GM12891 (cell line): ENCODE results near the gene ZNF688.

Experiments used
- PAX5 ChIP-seq: IDR thresholded peaks from 2 replicates; pipeline ENCODE4 v1.6.1; 2011; ENCODE audit warnings: low read length, moderate library complexity, mild to moderate bottlenecking; ENCODE audit not compliant: insufficient read depth, severe bottlenecking
- POLR2A ChIP-seq: IDR thresholded peaks from 2 replicates; pipeline ENCODE4 v1.6.1; 2011; ENCODE audit warnings: low read depth, low read length, control low read depth
- POLR2AphosphoS5 ChIP-seq: IDR thresholded peaks from 2 replicates; pipeline ENCODE4 v1.6.1; 2011; ENCODE audit warnings: low read depth, low read length, control low read depth
- POU2F2 ChIP-seq: IDR thresholded peaks from 2 replicates; pipeline ENCODE4 v1.6.1; 2011; ENCODE audit warnings: low read depth, mild to moderate bottlenecking, control low read depth, low read length, moderate library complexity
- SPI1 ChIP-seq: IDR thresholded peaks from 2 replicates; pipeline ENCODE4 v1.6.1; 2011; ENCODE audit warnings: low read depth, low read length, control low read depth
- TAF1 ChIP-seq: IDR thresholded peaks from 2 replicates; pipeline ENCODE4 v1.6.1; 2011; ENCODE audit warnings: low read depth, low read length, control low read depth

DNA sequence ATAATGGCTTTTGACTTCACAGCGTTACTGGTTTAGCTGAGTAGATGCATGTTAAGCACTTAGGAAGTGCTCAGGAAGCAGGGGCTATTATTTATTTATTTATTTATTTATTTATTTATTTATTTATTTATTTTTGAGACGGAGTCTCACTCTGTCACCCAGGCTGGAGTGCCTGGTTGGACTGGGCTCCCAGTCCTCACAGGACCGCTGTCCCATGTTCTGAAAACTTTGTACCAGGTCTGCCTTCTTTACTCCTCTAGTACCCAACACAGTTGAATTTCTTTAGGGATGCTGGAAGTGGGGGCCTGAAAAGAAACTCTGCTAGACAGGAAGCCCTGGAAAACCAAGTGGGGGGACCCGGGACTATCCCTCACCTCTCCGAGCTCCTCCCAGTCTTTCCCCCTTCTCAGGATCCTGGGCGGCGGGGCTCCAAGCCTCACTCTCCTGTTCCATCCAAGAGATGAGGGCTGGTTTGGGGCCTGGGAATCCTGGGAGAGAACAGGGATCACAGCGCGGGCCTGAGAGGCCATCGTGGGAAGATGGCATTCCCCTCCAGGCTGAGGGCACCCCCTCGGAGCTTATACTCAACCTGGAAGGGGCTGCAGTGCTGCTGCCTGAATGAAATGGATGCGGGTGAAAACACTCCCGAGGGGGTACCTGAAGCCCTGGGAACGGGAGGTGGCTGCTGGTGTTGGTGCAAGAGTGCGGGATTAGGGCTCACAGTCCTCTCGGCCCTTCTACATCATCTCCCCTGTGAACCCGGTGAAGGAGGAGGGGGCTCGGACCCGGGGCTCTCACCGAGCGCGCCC lies 674 bp downstream of the ZNF688 start:
- TF ChIP-seq POLR2AphosphoS5 = no peak
- no peak for TF ChIP-seq POLR2A
- TF ChIP-seq PAX5 = no peak
- TF ChIP-seq SPI1 = no peak
- TF ChIP-seq TAF1 = no peak
- no peak for TF ChIP-seq POU2F2
